Stimulated activated CD4-positive, alpha-beta T cell treated with anti-CD3 and anti-CD28 coated beads, Interleukin-2, amount 100 ng/mL, for 24 hours (primary cell): ENCODE data around the gene TPCN1.

Experiments
- DNase-seq, 2 donors: peaks; one replicate each; pipeline ENCODE4 v3.0.0-alpha.2; 2020

TPCN1 gene

DNA sequence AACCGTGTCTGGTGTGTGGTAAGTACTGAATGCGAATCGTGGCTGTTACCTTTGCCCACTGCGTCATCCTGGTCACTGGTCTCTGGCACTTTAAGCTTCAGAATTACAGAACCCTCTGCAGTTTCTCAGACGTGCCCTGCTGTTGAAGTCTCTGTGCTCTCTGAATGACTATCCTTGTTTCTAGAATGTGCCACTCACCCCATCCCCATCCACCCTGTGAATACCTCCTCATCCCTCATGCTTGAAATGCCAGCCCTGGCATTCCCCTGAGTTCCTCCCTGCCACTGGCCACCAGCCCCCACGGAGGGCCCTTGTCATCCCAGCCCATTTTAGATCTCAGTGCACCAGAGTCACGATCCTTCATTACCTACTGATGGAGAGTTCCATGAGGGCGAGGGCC lies 21.3 kb downstream of the TPCN1 start:
- no peak for DNase-seq

DNA sequence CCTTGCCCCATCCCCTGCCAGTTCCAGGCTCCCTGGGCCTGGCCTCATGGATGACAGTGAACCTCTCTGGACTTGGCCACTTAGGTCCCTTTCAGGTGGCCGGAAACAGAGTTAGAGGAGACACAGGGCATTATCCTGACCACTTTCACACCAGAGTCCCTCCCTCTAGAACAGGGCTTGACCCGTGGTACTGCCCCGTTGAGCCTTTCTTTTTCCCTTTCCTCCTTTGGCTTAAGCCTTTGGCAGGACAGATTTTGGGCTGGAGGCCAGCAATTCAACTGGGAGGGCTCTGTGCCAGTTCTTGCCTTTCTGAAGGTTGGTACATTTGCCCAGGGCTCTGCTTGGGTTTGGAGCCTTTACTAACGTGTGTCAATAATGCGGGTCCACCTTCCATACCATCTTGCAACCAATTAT lies 22.8 kb downstream of the TPCN1 start:
- no peak for DNase-seq

DNA sequence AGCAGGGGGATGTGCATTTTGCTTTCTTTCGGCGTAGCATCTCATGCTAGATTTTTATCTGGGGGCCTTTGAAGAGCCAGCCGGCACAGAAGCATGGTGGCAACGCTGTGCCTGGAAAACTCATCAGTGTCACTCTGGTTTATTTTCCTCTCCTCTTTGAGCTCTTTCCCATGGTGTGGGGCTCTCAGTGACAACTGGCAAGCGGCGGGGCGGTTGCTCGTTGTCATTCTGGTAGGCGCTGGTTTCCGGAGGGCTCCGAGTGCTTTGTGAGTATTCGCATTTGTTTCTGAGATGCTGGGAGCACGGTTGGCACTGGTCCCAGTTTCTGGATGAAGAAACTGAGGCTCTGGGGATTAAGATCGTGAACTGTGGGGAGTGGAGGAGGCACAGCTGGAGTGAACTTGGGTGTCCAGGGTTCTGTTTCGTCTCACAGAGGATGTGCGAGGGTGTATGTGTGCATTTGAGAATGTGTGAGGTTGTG lies 23.3 kb downstream of the TPCN1 start:
- no peak for DNase-seq

DNA sequence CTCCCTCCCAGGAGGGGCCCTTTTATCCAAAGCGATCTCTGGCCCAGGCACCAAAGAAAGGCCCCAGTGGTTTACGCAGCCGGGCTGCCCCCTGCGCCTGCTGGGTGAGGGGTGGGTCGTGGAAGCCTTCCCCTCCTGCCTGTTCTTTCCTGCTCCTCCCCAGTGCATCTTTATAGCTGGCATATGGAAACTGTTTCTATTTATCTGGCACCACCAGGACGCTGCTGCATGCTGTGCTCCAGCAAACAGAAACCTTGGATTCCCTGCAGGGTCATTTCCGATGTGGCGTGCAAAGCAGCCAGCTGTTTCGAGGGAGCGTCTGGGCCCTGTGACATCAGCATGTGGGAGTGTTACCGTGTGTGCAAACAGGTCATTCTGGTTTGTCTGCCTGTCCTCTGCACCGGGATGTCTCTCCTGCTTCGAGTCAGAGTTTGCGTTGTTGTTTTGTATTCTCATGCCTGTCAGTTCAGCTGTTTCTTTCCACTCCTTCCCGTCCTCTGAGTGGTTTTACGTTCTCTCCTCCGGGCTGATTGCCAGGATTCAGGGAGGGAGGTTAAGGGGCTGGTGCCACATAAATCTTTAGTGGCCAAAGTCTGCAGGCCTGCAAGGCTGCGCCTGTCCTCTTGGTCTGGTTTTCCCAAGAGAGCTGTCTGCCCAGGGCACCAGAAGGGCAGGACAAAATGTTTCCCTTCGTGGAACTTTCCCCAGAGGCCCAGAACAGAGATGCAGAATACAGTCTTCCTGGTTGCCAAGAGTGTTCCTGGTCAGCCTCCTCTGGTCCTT lies 24.6 kb downstream of the TPCN1 start:
- no peak for DNase-seq

DNA sequence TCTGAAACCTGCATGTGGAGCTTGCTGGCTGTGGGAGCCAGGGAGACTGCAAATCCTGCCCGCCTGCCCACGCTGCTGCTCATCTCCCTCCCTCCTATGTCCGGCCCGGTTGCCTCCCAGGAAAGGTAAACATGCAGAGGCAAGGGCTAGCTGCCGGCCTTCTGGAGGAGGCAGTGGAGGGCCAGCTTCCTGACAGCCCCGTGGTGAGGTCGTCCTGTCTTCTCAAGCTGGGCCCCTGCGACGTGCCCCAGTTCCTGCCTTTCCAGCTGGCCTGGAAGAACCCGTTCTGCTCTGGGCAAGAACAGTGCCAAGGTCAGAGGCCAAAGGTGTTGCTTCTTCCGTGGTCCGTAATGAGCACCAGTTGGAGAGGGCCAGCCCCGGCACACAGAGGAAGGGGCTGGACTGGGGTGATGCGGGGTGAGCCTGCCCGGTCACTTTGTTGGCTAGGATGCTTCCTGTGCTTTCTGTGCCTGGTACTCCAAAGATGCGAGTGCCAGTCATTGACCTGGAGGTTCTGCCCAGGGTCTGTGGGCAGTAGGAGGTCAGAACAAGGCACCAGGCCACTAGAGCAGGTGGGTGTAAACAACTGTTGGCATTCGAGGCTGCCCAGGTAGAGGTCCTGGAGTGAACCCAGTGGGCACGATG lies 25.3 kb downstream of the TPCN1 start:
- no peak for DNase-seq

DNA sequence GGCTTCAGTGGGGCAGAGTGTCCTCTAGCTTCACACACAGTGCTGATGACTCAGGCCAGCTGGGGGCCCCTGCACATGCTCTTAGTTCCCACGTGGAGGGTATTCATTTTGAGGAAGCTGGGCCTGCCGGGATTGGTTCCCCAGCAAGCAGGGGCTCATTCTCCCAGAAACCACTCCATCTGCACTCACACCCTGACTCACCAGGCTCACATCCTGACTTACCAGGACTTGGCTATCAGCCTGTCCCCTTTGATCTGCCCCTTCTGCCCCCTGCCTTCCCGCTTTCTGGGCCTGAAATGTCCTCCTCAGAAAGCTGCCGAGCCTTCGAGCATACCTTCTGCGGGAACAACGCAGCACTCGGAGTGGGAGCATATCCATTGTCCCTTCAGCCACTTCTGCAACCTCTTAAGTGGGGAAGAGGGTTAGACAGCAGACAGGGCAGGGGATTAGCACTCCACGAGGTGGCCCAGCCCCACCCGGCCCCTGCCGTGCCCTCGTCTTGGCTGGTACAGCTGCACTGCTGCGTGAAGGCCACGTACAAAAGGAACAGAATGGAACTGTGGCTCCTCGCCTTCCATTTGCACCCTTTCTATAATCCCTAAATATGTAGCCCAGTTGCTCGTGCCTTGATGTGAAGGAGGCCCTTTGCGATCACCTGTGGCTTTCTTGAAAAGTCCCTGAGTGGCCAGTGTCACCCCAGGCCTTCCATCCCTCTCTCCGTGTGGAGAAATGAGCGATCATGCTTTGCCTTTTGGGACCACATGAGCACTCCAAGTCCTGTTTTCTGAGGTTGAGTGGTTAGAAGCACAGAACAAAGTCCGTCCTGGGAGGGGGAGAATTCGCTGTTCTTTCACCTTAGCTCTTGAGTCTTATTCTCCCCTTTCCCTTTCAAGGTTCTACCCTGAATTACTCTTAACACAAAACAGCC lies 26.1 kb downstream of the TPCN1 start:
- no peak for DNase-seq

DNA sequence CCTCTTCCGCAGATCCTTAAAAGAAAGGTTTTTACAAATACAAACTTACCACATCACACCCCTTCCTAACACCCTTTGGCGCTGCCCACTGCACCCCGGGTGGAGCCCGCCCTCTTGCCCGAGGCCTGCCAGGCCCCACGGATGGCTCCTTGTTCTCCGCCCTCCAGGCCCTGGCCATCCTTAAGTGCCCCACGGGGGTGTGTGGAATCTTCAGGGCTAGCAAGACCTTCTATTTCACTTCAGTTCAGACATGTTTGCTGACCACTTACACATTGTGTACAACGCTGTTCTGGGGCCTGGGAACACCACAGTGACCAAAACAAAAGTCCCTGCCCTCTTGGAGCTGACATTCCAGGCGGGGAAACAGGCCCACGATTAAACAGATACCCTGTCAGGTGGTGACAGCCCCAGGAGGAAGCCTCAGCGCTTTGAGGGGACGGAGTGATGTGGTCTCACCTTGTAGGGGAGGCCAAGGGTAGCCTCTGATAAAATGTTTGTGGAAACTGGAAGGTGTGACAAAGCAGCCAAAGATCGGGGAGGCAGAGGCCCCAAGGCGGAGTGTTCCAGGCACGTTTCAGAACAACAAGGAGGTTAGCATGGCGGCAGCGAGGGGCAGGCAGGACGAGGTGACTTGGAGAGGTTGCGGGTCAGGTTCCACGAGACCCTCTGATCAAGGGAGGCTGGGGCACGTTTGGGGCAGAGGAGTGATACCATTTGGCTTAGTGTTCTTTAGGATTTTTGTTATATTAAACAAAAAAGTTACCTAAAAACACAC lies 27.0 kb downstream of the TPCN1 start:
- no peak for DNase-seq

DNA sequence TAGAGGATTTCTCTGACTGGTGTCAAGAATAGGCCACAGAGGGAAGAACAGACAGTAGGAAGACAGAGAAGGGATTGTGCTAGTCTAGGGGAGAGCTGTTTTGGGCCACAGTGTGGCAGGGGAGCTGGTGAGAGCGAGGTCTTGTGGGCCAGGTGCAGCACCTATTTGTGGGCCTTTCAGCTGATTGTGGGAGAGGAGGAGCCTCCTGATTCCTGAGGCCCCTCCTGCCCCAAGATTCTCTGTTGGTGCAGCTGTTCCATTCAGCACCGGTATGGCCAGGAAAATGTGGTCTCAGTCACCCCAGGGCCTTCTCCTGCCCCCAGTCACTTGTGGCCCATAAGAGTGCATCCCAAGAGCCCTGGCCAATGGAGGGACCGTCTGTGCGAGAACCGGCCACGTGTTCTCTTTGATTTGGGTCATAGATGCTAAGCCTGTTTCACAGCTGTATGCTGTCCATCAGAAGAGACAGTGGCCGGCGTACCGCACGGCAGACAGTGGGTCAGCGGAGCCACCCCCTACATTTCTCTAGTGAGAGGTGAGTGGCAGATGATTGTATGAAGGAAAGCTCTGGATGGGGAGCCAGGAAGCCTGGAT lies 27.7 kb downstream of the TPCN1 start:
- no peak for DNase-seq

DNA sequence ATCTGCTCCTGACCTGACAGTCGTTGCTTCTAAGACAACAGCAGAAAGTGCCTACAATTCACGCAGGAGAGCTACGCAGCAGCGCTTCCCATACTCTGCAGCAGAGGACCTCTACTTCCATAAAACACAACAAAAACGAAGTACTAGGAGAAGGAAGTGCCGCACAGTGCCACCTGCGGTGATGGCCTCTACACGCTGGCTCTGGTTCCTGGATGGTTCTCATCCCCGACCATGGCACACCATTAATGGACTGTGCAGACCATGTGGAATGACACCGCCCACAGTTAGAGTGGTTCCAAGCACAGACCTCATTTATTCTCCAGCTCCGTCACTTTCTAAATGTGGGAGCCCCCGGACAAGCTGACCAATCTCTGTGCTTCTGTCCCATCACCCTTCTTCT lies 28.3 kb downstream of the TPCN1 start:
- no peak for DNase-seq

DNA sequence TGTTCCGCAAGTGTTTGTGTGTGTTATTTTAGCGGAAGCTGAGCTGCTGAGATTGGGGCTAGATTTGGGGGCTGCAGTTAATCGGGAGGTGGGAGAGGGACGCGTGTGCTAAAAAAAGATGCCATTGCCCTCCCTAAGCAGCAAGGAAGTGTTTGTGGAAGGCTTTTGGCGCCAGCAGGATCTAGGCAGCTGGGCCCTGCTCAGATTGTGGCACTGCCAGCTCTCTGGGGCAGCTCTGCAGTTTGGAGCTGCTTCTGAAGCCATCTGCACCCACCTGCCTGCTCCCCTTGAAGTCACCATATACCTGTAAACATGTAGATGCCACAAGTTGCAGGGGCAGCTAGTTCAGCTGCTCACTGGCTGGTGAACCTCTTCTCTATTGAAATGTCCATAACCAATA lies 28.8 kb downstream of the TPCN1 start:
- no peak for DNase-seq

DNA sequence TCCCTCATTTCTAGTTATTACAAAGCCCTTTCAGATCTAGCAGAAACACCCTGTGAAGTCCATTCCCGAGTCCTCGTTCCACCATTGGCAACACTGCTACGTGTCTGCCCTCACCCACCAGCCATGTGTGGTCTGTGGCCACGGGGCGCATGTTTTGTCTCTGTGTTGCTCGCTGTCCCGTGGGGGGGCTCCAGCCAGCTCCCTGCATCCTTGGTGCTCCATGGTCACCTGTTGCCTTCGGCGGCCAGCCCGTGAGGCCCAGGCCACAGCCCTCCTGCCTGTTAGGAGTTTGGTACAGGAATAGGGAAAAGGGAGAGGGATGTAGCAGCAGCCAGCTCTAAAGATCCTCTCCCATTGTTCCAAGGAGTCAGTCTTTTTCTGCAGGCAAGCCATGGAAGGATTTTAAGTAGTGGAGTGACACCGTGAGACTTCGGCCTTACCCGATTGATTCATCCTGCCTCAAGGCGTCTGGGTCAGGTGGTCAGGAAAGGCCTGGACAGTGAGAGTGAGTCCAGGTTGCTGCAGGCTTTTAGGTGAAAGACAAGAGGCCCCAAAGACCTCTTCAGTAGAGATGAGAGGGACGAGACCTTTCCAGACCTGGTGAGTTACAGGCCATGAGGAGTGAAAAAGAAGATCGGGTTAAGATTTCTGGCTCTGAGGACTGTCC lies 30.3 kb downstream of the TPCN1 start:
- DNase-seq, result no peak

DNA sequence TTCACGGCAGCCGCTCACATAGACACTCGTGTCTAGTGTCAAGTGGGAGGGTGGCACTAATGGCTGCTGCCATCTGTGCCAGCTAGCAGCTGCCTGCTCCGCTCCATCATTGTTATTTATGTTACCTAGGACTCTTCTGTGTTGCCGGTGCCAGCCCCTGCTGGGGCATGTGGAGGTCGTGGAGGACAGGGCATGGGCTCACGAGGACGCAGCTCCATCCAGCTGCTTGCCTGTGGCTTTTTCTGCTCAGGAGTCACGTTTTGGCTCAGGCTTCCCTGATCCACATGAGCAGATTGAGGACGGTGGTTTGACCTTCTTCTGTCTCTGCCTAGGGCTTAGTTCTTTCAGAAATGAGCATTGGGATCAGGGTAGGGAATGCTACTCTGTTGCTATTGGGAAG lies 31.2 kb downstream of the TPCN1 start:
- DNase-seq, result no peak

DNA sequence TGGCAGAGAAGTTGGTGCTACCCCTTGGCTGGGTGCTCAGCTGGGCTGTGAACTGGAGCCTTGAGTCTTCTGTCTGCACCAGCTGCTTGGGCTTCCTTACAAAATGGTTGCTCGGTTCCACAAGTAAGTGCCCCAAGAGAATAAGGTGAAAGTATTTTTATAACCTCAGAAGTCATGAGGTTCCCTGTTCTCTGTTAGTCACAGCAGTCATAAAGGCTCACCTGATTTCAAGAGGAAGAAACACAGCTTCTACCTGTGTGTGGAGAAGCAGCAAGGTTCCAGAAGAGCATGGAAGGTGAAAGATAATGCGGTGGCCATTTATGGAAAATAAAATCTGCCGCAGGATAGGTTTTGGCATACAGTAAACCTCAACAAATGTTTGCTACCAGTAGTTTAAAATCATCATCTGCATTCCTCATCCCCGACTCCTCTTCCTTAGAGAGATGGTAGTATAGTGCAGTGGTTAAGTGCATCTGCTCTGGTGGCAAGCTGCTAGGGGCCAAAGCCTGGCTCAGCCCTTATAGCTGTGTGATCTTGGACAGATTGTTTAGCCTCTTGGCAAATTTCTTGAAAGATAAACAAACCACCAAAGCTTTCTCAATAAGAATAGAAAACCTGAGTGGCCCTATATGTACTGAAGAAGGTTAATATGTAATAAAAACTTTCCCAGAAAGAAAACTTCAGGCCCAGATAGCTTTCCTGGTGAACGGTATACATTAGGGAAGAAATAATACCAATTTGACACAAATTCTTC lies 32.4 kb downstream of the TPCN1 start:
- DNase-seq, result no peak

DNA sequence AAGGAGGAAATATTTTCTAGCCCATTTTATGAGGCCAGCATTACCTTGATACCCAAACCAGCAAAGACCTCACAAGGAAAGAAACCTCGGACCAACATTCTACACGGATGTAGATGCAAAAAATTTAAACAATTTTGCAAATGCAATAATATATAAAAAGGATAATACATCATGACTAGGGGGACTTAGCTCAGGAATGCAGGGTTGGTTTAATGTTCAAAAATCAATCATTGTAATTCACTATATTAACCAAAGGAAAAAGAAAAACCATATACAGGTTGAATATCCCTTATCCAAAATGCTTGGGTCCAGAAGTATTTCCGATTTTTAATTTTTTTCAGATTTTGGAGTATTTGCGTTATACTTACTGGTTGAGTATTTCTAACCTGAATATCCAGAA lies 33.0 kb downstream of the TPCN1 start:
- DNase-seq, result no peak

DNA sequence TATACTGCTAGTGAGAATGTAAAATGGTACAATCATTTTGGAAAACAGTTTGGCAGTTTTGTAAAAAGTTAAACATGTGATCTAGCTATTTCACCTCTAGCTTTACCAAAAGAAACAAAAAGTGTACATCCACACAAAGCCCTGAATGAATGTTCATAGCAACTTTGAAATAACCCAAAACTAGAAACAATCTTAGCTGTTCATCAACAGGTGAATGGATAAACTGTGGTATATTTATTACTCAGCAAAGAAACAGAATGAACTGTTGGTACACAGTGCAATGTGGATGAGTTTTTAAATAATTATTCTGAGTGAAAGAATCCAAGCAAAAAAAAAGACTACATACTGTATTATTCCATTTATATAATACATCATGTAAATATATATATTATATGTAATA lies 36.3 kb downstream of the TPCN1 start:
- DNase-seq, result no peak

DNA sequence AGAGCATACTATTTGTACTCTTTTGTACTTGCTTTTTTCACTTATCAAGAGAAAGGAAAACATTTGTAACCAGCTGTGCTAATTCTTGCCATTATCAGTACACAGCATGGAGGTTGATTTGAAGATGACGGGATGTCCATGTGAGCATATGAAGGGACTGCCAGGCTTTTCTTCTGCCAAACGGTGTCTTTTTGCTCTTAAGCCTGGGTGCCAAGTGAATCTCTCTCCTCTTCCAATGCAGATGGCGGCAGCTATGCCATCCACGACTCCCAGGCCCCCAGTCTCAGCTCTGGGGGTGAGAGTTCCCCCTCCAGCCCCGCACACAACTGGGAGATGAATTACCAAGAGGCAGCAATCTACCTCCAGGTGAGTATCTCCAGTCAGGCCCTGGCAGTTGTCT lies 38.9 kb downstream of the TPCN1 start:
- no peak for DNase-seq

DNA sequence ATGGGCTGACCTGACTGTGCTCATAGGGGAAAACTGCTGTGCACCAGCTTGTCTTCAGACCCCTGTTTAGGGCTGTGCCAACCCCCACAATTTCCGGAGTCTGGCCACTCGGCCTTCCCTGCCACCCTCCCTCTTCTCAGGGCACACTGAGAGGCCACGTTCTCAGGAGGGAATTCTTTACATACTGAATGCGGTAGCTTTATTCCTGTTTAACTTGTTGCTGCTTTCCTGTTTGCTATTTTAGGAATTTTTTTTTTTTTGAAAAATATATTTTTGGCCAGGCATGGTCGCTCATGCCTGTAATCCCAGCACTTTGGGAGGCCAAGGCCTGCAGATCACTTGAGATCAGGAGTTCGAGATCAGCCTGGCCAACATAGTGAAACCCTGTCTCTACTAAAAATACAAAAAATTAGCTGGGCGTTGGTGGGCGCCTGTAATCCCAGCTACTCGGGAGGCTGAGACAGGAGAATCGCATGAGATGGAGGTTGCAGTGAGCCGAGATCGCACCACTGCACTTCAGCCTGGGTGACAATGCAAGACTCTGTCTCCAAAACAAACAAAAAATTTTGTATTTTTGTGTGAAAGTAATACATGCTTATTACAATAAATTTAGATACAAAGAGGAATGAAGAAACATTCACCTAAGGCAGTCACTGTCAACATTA lies 39.5 kb downstream of the TPCN1 start:
- DNase-seq, result no peak

DNA sequence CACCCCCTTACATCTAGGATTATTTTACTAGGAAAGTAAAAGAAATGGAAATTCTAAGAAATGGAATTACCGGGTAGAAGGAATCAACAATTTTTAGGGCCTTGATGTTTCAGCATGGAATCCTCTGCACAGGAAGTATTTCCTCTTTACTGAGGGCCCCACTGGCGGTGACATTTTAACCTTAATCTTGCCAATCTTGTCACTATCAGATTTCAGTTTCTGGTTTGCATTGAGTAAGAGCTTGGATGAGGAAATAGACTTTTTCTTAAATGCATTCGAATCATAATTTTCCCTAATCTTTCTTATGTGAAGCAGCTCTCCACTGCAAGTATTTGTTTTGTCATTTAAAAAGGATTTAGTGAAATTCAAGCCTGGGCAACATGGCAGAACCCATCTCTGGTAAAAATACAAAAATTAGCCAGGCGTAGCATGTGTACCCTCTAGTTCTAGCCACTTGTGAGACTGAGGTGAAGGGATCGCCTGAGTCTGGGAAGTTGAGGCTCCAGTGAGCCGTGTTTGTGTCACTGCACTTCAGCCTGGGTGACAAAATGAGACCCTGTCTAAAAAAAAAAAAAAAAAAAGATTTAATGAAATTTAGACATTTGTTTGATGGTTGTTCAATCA lies 40.7 kb downstream of the TPCN1 start:
- DNase-seq, result peak; percentile 26 to 47

DNA sequence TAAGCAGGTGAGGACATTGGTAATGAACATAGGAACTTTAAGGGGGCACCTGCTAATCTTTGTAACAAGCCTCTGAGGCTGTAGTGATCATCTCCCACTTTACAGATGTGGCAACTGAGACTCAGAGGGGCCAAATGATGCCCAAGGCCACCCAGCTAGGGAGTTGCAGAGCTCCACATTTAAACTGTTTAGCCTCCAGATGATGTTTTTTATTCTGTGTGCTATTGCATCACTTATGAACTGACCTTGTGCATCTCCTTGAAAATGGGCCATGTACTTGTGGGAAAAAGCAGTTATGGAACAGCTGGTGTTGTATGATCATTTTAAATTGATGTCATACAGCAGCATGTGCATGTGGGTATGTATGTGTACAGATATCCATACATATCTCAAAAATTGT lies 41.4 kb downstream of the TPCN1 start:
- no peak for DNase-seq

DNA sequence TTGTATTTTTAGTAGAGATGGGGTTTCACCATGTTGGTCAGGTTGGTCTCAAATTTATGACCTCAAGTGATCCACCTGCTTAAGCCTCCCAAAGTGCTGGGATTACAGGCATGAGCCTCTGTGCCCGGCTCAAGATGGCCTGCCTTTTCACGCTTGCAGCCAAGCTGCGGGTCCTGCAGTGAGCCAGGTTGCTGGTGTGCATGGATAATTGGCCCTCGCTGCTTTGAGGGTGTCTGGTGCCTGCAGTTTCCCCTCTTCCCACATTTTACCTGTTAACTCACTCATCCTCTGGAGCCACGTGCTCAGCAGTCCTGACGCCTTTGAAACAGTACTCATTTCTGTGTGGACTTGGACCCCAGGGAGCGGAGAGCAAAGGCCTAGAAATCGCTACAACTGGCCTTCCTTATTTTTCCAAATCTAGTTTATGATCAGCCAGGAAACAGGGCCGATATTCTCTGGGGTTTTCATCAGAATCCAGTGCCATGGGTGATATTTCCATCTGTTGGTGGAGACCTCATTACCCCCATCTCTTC lies 42.2 kb downstream of the TPCN1 start:
- no peak for DNase-seq
